ENCODE measurements around the gene EIF4A2.
A peak's percentile ranks its signal among the peaks of the same experiment; 100 is the strongest.
"Not testable (repeated sequence)": the region's sequence is repeated elsewhere in the genome, so short reads cannot be mapped to it uniquely, and the experiment has no call there.

Gene EIF4A2

GRCh38 chr3:186785495-186786018 lies 2.2 kb downstream of the EIF4A2 start:
- no peak for DNase-seq

- no peak for DNase-seq
Observed at GRCh38 chr3:186786922-186787321, 3.5 kb downstream of the EIF4A2 start.

- no peak for DNase-seq
Observed at GRCh38 chr3:186787642-186788481, 4.5 kb downstream of the EIF4A2 start.

- DNase-seq = peak; percentile 24
Observed at GRCh38 chr3:186788482-186789370, 5.3 kb downstream of the EIF4A2 start.

- DNase-seq = peak; percentile 27
Observed at GRCh38 chr3:186789554-186790260, 6.3 kb downstream of the EIF4A2 start.

GRCh38 chr3:186790261-186790981 lies 7.0 kb downstream of the EIF4A2 start:
- DNase-seq = no peak

- DNase-seq = no peak
Observed at GRCh38 chr3:186798239-186798874, 15.0 kb downstream of the EIF4A2 start.

- DNase-seq = no peak
Observed at GRCh38 chr3:186800285-186800684, 16.9 kb downstream of the EIF4A2 start.

GRCh38 chr3:186802701-186803100 lies 19.3 kb downstream of the EIF4A2 start:
- no peak for DNase-seq

- DNase-seq = not testable (repeated sequence)
Observed at GRCh38 chr3:186803447-186803846, 20.1 kb downstream of the EIF4A2 start.

GRCh38 chr3:186806089-186807055 lies 23.0 kb downstream of the EIF4A2 start, which contains the start of gene RFC4:
RFC4 (minus strand) TSS chr3:186806482; CDS start chr3:186804713, 1,769 bp downstream.
- DNase-seq = peak; percentile 89

GRCh38 chr3:186807231-186807630 lies 23.9 kb downstream of the EIF4A2 start:
- no peak for DNase-seq

GRCh38 chr3:186810336-186810996 lies 27.1 kb downstream of the EIF4A2 start:
- DNase-seq = no peak

GRCh38 chr3:186811313-186811712 lies 27.9 kb downstream of the EIF4A2 start:
- not testable (repeated sequence) for DNase-seq

GRCh38 chr3:186814100-186814499 lies 30.7 kb downstream of the EIF4A2 start:
- no peak for DNase-seq

GRCh38 chr3:186815435-186815834 lies 32.1 kb downstream of the EIF4A2 start:
- no peak for DNase-seq

- DNase-seq = no peak
Observed at GRCh38 chr3:186818516-186818915, 35.1 kb downstream of the EIF4A2 start.

GRCh38 chr3:186818956-186819355 lies 35.6 kb downstream of the EIF4A2 start:
- no peak for DNase-seq
